ENCODE results near the gene CNR2.

GRCh38 chr1:23865543-23865930, 47.6 kb downstream of the CNR2 start:
- TF ChIP-seq POLR2A (IDR thresholded peaks at IDR 0.05), result no peak
- no peak for TF ChIP-seq CTCF (IDR thresholded peaks at IDR 0.05)

All from lower leg skin (tissue), 3 donors.